OCI-LY1 (cell line): Measurements from ENCODE around the gene FHIT.

Experiments used
- EZH2 ChIP-seq: fragments of 200-600 bp; sonication (generic), shearing (Covaris generic); IDR thresholded peaks from 2 replicates; pipeline ENCODE4 v1.8.0; 2017; ENCODE audit warnings: borderline replicate concordance, mixed run types, mild to moderate bottlenecking, antibody characterized with exemption, low read length, moderate library complexity, mixed read lengths
- TF ChIP-seq, protein P1 (sequence below): fragments of 200-600 bp; sonication (generic), shearing (Covaris generic); IDR thresholded peaks from 2 replicates; pipeline ENCODE4 v1.5.1; 2017; ENCODE audit warnings: mild to moderate bottlenecking, antibody characterized with exemption, low read length, moderate library complexity, mixed read lengths

GRCh38 chr3:60276615-60277014 is 974.6 kb downstream of the FHIT start:
- TF ChIP-seq, protein P1, sequence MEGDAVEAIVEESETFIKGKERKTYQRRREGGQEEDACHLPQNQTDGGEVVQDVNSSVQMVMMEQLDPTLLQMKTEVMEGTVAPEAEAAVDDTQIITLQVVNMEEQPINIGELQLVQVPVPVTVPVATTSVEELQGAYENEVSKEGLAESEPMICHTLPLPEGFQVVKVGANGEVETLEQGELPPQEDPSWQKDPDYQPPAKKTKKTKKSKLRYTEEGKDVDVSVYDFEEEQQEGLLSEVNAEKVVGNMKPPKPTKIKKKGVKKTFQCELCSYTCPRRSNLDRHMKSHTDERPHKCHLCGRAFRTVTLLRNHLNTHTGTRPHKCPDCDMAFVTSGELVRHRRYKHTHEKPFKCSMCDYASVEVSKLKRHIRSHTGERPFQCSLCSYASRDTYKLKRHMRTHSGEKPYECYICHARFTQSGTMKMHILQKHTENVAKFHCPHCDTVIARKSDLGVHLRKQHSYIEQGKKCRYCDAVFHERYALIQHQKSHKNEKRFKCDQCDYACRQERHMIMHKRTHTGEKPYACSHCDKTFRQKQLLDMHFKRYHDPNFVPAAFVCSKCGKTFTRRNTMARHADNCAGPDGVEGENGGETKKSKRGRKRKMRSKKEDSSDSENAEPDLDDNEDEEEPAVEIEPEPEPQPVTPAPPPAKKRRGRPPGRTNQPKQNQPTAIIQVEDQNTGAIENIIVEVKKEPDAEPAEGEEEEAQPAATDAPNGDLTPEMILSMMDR = no peak
- TF ChIP-seq EZH2 = no peak
